ENCODE results near the gene ADCY9. TPM values are rescaled to one million over a fixed set of nuclear protein-coding genes. Genes with fewer than 3 reads are reported as not detected.

Gene ADCY9
- total RNA-seq, 1 experiment from 2014 or later: 7.0 TPM

DNA sequence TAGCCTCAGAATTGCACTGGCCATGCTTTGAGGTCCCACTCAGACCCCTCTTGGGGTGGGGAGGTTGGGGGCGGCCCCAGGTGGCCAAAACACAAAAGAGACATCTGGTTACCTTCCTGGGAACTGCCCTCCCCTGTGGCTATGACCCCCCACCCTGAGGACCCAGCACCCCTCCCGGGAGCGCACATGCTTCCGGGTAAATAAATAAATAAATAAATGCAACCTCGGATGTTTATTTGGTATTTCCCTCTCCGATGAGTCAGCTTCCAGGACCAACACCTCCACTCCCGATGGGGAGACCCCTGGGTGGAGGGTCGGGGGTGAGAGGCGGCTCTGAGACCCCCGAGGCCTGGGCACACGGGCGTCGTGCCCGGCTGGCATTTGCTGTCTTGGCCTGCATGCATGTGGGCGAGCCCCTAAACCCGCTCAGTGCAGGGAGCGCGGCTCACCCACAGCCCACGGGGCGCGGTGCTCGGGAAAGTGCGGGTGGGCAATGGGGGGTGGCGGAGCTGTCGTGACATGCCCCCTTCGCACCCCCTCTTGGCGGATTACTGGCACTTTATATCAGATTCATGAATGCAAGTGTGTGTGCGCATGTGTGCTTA is 151.5 kb downstream of the ADCY9 start:
- BruUV-seq (replicated peaks): no TSS peak

GRCh38 chr16:3963886-3964685 is 152.2 kb downstream of the ADCY9 start:
- Histone ChIP-seq H3K27ac (ENCODE audit: low read depth, low read length, poor library complexity, severe bottlenecking) (no peak overlapping the region), H3K27me3 (replicated peaks; ENCODE audit: insufficient read depth, low read depth, low read length, poor library complexity) (no peaks in the 10 kb centered on the region), H3K4me1 (ENCODE audit: insufficient read depth, low read length, poor library complexity, severe bottlenecking) (peaks cover 19% of the 10 kb centered on the region), H3K4me3 (ENCODE audit: low read depth, low read length, poor library complexity, severe bottlenecking) (no peak overlapping the region), H3K36me3 (ENCODE audit: insufficient read depth, low read length, poor library complexity, severe bottlenecking) (no peaks in the 10 kb centered on the region), H3K9me3 (ENCODE audit: low read depth, low read length, poor library complexity, severe bottlenecking) (no peaks in the 10 kb centered on the region)
- no TSS peak for BruUV-seq (replicated peaks)
- ChIA-PET CTCF (no interaction called here), POLR2A (ENCODE audit: low non-redundant PET) (no interaction called here)
- no peak for TF ChIP-seq EZH2 (IDR thresholded peaks at IDR 0.05; ENCODE audit: borderline replicate concordance, low read depth, low read length, poor library complexity, severe bottlenecking)
- TF ChIP-seq, protein P1, sequence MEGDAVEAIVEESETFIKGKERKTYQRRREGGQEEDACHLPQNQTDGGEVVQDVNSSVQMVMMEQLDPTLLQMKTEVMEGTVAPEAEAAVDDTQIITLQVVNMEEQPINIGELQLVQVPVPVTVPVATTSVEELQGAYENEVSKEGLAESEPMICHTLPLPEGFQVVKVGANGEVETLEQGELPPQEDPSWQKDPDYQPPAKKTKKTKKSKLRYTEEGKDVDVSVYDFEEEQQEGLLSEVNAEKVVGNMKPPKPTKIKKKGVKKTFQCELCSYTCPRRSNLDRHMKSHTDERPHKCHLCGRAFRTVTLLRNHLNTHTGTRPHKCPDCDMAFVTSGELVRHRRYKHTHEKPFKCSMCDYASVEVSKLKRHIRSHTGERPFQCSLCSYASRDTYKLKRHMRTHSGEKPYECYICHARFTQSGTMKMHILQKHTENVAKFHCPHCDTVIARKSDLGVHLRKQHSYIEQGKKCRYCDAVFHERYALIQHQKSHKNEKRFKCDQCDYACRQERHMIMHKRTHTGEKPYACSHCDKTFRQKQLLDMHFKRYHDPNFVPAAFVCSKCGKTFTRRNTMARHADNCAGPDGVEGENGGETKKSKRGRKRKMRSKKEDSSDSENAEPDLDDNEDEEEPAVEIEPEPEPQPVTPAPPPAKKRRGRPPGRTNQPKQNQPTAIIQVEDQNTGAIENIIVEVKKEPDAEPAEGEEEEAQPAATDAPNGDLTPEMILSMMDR (conservative IDR thresholded peaks at IDR 0.05; ENCODE audit: low read depth, low read length): no peak
- DNase-seq (ENCODE audit: low spot score): no peak
- intact Hi-C loops (cut with micrococcal nuclease; ENCODE audit: unreplicated experiment): no loop called here

More for the DNA sequence above, 151.5 kb downstream of the ADCY9 start:
- Histone ChIP-seq H3K27me3 (replicated peaks; ENCODE audit: insufficient read depth, low read depth, low read length, poor library complexity) (no peaks in the 10 kb centered on the region), H3K9me3 (ENCODE audit: low read depth, low read length, poor library complexity, severe bottlenecking) (no peaks in the 10 kb centered on the region), H3K4me3 (ENCODE audit: low read depth, low read length, poor library complexity, severe bottlenecking) (no peak overlapping the region), H3K36me3 (ENCODE audit: insufficient read depth, low read length, poor library complexity, severe bottlenecking) (no peaks in the 10 kb centered on the region), H3K4me1 (ENCODE audit: insufficient read depth, low read length, poor library complexity, severe bottlenecking) (peaks cover 19% of the 10 kb centered on the region), H3K27ac (ENCODE audit: low read depth, low read length, poor library complexity, severe bottlenecking) (no peak overlapping the region)
- intact Hi-C loops (cut with micrococcal nuclease; ENCODE audit: unreplicated experiment): no loop called here
- ChIA-PET POLR2A (ENCODE audit: low non-redundant PET) (no interaction called here), CTCF (no interaction called here)
- DNase-seq (ENCODE audit: low spot score): no peak
- TF ChIP-seq, protein P1 (conservative IDR thresholded peaks at IDR 0.05; ENCODE audit: low read depth, low read length): no peak
- no peak for TF ChIP-seq EZH2 (IDR thresholded peaks at IDR 0.05; ENCODE audit: borderline replicate concordance, low read depth, low read length, poor library complexity, severe bottlenecking)

DNA sequence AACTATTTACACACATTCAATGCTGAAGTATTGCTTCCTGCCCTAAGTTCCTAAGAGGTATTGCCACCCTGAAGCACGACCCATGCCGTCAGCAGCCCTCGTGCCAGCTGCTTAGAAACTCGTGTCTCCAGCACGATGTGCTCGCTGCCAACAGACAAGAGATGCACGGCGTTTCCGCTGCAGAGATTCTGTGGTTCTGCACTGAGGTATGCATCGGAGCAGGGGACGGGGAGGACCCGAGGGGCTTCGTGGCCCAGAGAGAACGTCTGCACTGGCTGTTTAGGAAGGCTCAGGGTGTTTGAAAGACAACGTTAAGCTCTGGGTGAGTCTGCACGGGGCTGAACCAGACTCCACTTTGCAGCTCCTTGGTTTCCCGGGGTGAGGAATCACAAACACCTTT is 153.0 kb downstream of the ADCY9 start:
- Histone ChIP-seq H3K4me1 (ENCODE audit: insufficient read depth, low read length, poor library complexity, severe bottlenecking) (peaks cover 19% of the 10 kb centered on the region), H3K4me3 (ENCODE audit: low read depth, low read length, poor library complexity, severe bottlenecking) (no peak overlapping the region), H3K36me3 (ENCODE audit: insufficient read depth, low read length, poor library complexity, severe bottlenecking) (no peaks in the 10 kb centered on the region), H3K27me3 (replicated peaks; ENCODE audit: insufficient read depth, low read depth, low read length, poor library complexity) (no peaks in the 10 kb centered on the region), H3K9me3 (ENCODE audit: low read depth, low read length, poor library complexity, severe bottlenecking) (no peaks in the 10 kb centered on the region), H3K27ac (ENCODE audit: low read depth, low read length, poor library complexity, severe bottlenecking) (no peak overlapping the region)
- ChIA-PET CTCF (interaction anchor here (0.6 kb wide), 1 partner anchor 24 kb away, joined by 4 read pairs; no protein-coding TSS in a partner anchor), POLR2A (ENCODE audit: low non-redundant PET) (no interaction called here)
- BruUV-seq (replicated peaks): no TSS peak
- DNase-seq (ENCODE audit: low spot score): no peak
- intact Hi-C loops (cut with micrococcal nuclease; ENCODE audit: unreplicated experiment): no loop called here
- TF ChIP-seq, protein P1 (conservative IDR thresholded peaks at IDR 0.05; ENCODE audit: low read depth, low read length): no peak
- no peak for TF ChIP-seq EZH2 (IDR thresholded peaks at IDR 0.05; ENCODE audit: borderline replicate concordance, low read depth, low read length, poor library complexity, severe bottlenecking)

All from A673 (cell line).